H54 (cell line): ENCODE results near the gene CLUH.

ENCODE experiments used
- DNase-seq: peaks from one replicate; pipeline ENCODE4 v3.0.0; 2011; ENCODE audit warnings: low spot score, mixed read lengths; ENCODE audit not compliant: insufficient read length
- FAIRE-seq: peaks from 3 replicates; lab custom pipeline; 2011; peaks lifted over from hg19 to GRCh38; lab: Jason Lieb, UNC
- POLR2A ChIP-seq: IDR thresholded peaks from 2 replicates; pipeline ENCODE4 v1.6.1; 2011; ENCODE audit warnings: low read depth, mild to moderate bottlenecking, low read length

Gene CLUH

DNA sequence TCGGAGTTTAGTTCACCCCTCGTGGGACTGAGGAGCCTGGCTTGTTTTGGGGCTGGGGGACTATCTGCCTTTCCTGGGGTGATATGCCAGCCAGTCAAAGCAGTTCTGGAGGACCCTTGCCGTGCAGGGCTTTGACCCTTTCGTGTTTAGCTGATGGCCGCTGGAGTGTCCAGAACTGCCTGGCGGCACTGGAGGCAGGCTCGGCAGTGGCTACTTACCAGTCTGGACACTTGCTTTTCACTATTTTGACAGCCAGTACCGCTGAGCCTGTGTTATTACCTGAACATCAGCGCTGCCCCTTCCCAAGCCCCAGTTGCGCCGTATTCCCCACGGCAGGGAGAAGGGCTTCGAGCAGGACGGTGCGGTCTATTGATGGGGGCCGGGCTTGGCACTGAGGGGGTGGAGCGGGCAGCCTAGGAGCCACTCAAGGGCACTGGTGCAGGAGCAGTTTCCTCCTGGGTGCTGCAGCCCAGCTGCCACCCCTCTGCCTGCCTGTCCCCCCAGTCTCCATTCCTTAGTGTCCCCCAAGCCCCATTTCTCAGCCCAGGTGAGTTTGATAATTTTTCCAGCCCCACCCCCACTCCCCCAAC, 19.3 kb upstream of the CLUH start:
- no peak for TF ChIP-seq POLR2A
- no peak for DNase-seq

DNA sequence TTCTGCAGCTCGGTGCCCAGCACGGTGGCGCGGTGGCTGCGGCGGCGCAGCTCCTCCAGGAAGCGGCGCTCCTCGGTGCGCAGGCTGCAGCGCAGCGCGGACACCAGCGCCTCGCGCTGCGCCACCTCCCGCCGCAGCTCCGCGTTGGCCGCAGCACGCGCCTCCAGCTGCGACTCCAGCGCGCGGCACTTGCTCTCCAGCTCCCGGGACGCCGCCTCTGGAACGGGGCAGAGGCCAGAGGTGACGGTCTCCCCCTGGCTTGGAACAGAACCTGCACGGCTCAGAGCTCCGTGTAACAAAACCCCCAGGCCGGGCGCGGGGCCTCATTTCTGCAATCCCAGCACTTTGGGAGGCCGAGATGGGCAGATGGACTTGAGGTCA, 13.2 kb upstream of the CLUH start:
- no peak for DNase-seq
- no peak for FAIRE-seq
- no peak for TF ChIP-seq POLR2A

More for the DNA sequence above, 19.3 kb upstream of the CLUH start:
- no peak for FAIRE-seq

DNA sequence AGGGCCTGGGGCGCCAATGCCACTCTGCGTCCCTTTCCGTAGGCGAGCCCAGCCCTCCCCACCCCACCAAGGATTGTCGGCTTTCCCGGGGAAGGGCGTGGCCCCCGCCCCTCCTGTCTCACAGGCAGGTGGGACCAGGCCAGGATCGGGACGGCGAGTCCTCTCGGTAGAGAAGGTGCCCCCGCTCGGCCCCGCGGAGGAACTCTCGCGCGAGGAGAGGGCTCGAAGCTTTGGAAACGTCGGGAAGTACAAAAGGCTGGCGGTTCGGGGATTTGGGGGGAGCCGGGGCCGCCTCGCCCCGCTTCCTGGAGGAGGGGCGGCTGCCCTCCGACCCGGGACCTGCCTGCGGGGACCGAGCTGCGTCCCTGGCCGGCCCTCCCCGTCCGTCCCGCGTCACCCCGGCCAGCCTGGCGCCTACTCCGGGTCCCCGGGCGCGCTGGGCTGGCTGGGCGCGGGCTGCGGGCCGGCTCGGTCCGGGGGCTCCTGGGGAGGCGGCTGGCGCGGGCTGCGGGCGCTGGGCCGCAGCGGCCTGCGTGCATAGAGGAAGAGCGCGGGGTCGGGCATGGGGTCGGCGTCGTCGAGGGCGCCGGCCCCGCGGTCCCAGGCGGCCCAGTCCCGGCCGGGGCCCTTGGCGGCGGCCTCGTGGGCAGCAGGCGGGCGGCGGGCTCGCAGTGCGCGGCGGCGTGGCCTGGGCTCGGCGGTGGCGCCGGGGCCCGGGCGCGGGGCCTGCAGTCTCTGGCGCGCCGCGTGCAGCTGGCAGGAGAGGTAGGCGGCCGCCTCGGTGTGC, 12.6 kb upstream of the CLUH start:
- TF ChIP-seq POLR2A = no peak
- no peak for FAIRE-seq

DNA sequence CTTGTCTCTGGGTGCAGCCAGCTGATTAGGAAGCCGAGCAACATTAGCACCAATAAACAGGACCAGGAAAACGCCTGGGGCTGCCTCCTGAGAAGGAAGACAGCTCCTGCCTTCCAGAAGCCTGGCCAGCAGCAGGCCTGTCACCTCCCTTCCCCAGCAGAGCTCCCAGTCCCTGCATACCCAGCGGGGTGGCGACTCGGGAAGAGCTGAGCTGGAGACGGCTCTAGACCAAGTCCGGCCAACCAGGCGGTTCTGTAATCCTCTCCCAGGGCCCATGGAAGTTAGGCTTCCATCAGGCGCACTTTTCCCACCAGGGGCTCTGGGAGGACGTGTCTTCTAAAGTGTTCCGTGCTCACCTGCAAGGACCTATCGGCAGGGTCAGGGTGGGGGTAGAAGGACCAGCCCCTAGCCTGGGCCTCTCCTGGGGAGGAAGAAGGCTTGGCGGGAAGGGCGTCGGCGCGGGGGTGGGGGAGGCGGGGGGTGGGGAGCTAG, 12.0 kb upstream of the CLUH start:
- no peak for DNase-seq
- FAIRE-seq = no peak

More for the DNA sequence above, 12.6 kb upstream of the CLUH start:
- no peak for DNase-seq

DNA sequence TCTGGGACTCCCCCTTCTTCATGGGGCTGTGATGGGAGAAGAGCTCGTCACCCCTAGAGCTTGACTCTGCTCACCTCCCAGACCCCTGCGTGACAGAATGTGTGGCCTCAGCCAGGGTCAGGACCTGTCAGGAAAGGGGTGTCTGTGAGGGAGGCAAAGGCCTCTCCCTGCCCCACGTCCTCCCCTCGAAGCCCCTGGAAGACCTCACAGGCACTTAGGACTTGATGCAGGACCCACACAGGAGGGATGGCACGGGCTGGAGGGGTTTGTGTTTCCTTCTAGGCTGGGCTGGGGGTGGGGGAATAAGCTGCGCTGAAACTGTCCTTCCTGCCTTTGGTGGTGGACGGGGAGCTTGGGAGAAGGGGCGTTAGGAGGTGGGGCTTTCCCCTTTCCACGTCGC, 11.0 kb upstream of the CLUH start:
- no peak for TF ChIP-seq POLR2A
- FAIRE-seq (no peak), DNase-seq (no peak)

More for the DNA sequence above, 12.0 kb upstream of the CLUH start:
- no peak for TF ChIP-seq POLR2A

DNA sequence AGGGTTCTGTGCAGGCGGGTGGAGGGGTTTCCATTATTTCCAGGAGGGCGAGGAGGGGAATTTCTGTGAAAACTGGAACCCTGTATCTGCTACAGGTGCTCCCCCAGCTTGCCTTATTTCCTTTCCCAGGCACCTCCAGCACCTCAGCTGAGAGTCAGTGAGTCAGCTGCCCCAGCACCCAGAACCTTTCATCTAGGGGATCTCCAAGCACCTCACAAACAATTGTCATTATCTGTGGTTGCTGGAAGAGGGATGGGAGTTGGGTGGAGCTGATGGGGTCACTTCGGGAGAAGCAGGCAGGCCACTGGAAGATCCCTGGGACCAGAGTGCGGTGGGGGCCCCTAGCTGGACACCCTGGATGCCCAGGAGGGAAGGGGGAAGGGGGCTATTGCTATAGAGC, 10.0 kb upstream of the CLUH start:
- FAIRE-seq (no peak), DNase-seq (no peak)
- TF ChIP-seq POLR2A = no peak

DNA sequence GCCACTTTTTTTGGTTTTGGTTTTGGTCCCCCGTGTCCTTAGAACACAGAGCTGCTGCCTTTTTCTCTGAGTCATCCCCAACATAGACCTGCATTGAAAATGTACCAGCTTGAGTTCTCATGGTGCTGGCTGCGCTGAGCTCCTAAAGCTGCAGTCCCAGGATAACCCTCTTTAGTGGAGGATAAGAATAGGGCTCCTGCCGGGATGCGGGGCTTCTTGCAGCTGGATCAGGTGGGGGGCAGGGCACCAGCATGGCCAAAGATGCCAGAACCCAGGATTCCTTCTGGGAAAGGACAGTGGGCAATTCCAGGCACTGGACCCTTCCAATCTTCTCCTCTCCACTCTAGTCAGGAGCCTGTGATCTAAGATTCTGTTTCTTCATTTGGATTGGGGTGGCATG, 8.3 kb upstream of the CLUH start:
- TF ChIP-seq POLR2A = no peak
- DNase-seq = no peak
- FAIRE-seq = no peak

DNA sequence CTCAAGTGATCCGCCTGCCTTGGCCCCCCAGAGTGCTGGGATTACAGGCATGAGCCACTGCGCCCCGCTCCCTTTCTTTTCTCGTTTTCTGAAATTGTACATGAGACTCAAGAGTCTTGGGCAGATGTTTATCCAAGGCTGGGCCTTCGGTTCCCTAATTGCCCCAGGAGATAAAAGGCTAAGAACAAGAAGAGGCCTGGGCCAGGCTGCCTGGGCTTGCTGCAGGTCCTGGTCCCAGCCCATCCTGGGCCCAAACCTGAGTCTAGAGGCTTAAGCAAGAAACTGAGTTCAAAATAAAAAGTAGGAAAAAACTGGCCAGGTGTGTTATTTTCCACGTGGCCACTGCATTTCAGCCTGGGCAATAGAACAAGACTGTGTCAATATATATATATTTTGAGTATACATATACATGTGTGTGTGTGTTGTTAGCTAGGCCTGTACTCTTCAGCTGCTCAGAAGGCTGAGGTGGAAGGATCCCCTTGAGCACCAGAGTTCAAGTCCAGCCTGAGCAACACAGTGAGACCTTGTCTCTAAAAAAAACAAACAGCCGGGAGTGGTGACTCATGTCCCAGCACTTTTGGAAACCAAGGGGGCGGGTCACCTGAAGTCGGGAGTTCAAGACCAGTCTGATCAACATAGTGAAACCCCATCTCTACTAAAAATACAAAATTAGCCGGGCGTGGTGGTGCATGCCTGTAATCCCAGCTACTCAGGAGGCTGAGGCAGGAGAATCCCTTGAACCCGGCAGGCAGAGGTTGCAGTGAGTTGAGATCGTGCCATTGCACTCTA, 6.8 kb upstream of the CLUH start:
- no peak for FAIRE-seq
- no peak for DNase-seq
- TF ChIP-seq POLR2A = no peak

DNA sequence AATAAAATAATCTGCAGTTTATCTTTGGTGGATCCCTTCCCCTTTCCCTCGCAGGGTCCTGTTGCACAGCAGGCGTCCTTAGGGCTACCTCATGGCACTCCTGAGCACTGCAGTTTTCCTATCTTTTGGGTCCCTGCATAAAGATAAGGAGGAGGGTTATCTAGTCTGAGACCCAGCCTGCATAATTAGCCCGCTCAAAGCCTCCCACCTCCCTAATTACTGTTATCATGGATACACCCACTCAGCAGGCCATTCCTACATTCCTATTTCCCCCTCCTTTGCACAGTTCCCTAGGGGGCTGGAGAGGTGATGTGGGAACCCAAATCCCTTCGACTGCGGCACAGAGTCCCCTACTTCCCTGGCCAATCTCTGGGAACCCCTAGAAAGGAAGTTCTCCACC, 5.1 kb upstream of the CLUH start:
- TF ChIP-seq POLR2A = no peak
- DNase-seq = no peak
- FAIRE-seq = no peak

DNA sequence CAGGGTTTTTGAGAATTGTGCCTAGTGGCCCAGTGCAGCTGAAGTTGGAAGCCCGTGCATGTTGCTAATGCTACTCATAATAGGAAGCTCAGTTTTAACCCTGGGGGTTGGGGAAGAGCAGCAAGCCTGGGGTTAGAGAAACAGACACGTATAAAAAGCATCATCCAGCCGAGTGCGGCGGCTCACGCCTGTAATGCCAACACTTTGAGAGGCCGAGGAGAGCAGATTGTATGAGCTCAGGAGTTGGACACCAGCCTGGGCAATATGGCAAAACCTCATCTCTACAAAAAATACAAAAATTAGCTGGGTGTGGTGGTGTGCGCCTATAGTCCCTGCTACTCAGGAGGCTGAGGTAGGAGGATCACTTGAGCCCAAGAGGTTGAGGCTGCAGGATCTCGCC, 2.3 kb upstream of the CLUH start:
- FAIRE-seq (no peak), DNase-seq (no peak)
- no peak for TF ChIP-seq POLR2A

DNA sequence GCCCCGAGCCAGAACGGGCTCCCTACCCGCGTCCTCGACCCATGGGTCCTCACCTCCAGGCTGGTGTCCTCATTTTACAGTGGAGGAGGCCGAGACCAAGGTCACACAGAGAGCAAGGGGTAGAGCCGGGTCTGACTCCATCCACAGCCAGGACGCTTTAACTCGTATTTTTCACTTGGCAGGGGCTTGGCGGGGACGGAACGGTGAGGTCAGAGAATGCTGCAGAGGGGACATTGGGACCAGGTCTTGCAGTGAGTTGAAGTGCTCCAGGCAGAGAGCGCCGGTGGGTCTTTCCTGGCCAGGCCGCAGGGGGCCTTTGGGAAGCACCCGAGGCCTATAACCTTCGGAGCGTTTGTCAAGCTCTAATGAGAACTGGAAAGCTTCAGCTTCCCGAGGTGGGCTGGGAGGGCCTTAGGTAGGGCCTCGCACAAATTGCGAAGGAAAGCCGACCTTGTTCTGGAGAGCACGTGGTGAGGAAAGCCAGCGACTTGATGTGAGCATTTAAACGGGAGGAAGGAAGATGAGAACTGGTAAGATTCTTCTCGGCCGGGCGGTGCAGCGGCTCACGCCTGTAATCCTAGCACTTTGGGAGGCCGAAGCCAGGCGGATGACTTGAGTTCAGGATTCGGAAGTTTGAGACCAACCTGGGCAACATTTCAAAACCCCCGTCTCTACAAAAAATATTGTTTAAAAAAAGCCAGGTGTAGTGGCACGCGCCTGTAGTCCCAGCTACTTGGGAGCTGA, 908 bp upstream of the CLUH start:
- DNase-seq = no peak
- TF ChIP-seq POLR2A = no peak
- FAIRE-seq = no peak

DNA sequence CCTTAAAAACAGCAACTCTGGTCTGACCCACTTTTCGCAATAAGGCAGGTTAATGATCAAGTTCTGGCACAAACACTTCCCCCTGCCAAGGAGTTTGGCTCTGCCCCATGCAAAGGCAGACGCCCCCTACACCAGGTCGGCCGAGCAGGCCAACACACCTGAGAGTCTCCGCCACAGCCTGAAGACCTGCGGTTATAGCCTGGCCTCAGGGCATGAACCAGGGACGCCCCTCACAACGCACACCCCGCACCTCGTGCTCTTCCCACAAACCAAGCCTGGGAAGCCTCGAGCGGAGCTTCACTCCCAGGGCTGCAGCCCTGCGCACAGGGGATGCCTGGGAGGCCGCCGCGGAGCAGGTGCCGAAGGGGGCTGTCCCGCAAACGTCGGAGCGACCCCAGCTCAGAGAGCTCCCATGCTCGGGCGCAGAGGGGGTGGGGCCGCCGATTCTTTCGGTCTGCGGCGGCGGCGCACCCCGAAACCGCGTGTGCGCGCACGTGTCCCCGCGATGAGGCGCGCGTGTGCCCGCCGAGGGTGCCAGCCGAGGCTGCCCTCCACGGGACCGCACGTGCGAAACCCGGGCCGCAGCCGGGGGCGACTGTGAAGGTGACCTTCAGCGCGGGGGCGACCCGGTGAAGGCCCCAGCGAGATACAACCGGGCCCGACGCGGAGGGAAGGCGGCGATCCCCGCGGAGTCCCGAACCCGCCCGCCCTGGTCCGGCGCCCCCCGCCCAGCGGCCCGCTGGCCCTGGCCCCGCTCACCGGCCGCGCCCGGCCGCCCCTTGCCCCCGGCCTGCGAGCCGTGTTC, 559 bp downstream of the CLUH start:
- TF ChIP-seq POLR2A = no peak
- no peak for FAIRE-seq
- no peak for DNase-seq

DNA sequence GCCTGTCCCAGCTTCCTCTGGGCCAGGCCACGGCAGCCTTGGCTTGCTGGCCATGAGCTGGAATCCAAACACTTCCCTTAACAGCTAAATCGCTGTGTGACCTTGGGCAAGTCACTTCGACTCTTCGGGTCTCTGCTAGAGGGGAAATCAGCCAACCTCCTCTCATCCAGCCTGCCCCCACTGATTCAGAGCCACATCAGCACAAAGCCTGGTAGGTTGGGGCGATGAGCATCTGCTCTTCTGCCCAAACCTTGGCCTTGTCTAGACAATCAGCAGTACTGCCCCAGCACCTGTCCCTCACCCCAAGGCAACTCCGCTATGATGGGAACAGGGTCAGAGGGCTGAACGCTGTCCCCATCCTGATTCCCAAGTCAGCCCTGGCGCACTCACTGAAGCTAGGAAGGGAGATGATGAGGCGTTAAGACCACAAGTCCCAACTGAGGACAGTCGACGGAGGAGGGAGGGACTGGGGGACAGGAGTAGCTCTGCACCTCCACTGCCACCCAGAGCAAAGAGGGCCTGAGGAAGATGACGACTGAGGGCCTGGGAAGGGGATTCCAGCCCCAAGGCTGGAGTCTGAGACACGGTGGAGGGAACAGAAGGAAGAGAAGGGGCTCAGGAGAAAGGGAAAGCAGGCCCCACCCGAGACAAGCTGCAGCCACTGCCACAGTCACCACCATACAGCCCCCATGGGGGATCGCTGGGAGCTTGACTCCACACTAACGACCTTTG, 1.3 kb downstream of the CLUH start:
- no peak for TF ChIP-seq POLR2A
- DNase-seq (no peak), FAIRE-seq (no peak)
